HG02610 (cell line): Measurements from ENCODE around the gene CPAMD8.
"Not testable (repeated sequence)": the region's sequence is repeated elsewhere in the genome, so short reads cannot be mapped to it uniquely, and the experiment has no call there.

Experiments used
- ATAC-seq: cut with Tn5 transposase; IDR thresholded peaks from one replicate; pipeline ENCODE4 v1.9.1; 2021; ENCODE audit warnings: mild to moderate bottlenecking, moderate library complexity; ENCODE audit not compliant: unreplicated experiment

The CPAMD8 gene

GRCh38 chr19:17004386-17004785 lies 22.2 kb downstream of the CPAMD8 start:
- no peak for ATAC-seq

DNA sequence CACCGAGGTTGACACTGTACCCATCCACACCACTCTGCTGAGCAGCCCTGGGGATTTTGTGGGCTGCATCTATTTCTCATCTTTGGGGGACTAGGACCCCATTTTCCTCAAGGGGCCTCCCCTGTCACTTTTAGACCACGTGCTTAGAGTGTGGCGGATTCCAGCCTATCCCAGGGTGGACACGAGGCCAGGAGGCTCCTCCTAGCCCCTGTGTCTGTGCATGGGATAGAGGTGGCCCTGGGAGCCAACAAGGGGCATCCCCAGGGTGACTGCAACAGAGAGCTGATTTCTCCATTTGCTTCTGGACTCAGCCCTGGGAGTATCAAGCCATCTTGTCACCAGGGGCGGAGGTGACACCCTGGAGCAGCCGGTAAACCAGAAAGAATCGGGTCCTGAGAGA lies 24.2 kb downstream of the CPAMD8 start:
- no peak for ATAC-seq

- ATAC-seq = no peak
Observed at GRCh38 chr19:17001603-17002183, 24.9 kb downstream of the CPAMD8 start.

DNA sequence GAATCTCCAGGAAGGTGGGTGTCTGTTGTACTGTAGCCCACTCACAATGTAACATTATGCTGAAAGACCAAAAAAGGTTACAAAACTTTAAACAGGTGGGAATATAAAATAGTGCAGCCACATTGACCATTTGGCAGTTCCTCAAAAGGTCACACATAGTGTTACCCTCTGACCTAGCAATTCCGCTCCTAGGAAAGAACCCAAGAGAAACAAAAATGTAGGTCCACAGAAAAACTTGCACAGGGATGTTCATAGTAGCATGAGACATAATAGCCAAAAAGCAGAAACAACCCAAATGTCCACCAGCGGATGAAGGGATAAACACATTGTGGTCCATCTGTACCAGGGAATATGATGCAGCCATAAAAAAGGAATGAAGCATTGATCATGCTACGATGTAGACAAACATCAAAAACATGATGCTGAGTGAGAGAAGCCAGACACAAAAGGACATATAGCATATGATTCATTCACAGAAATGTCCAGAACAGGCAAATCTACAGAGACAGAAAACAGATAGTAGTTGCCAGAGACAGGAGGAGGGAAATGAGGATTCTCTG lies 27.9 kb downstream of the CPAMD8 start:
- no peak for ATAC-seq

- ATAC-seq = not testable (repeated sequence)
Observed at GRCh38 chr19:16996838-16997490, 29.6 kb downstream of the CPAMD8 start.

DNA sequence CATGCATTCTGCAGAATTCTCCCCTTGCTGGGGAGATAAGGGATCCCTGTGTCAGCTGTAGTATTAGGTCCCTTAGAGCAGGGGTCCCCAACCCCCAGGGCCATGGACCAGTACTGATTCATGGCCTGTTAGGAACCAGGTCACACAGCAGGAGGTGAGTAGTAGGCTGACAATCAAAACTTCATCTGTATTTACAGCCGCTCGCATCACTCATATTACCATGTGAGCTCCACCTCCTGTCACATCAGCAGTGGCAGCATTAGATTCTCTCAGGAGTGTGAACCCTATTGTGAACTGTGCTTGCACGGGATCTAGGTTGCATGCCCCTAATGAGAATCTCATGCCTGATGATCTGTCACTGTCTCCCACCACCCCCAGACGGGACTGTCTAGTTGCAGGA lies 37.9 kb downstream of the CPAMD8 start:
- no peak for ATAC-seq

GRCh38 chr19:16985403-16985802 lies 41.2 kb downstream of the CPAMD8 start:
- ATAC-seq = no peak

- ATAC-seq = not testable (repeated sequence)
Observed at GRCh38 chr19:16982586-16982985, 44.0 kb downstream of the CPAMD8 start.

- ATAC-seq = no peak
Observed at GRCh38 chr19:16978839-16979802, 47.5 kb downstream of the CPAMD8 start.

- ATAC-seq = no peak
Observed at GRCh38 chr19:16978156-16978555, 48.5 kb downstream of the CPAMD8 start.

GRCh38 chr19:16977306-16977705 lies 49.3 kb downstream of the CPAMD8 start:
- no peak for ATAC-seq

- no peak for ATAC-seq
Observed at GRCh38 chr19:16976446-16976845, 50.2 kb downstream of the CPAMD8 start.

DNA sequence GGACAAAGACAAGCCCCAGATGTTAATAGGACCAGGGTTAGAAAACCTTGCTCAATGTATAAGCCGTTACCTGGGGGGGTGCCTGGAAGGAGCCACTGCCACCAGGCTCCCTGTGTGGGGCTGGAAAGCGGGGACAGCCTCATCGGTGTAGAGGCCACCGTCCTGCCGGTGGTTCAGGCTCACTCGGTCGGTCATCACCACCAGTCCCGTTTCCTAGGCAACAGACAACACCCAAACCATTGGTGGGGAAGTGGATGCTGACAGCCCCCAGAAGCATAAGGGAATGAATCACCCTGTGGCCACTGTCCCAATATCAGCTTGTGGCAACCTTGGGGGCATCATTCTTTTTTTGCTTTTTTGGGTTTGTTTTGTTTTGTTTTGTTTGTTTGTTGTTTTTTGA lies 55.8 kb downstream of the CPAMD8 start:
- no peak for ATAC-seq

GRCh38 chr19:16969135-16969534 lies 57.5 kb downstream of the CPAMD8 start:
- no peak for ATAC-seq

- not testable (repeated sequence) for ATAC-seq
Observed at GRCh38 chr19:16960996-16961822, 65.4 kb downstream of the CPAMD8 start.

DNA sequence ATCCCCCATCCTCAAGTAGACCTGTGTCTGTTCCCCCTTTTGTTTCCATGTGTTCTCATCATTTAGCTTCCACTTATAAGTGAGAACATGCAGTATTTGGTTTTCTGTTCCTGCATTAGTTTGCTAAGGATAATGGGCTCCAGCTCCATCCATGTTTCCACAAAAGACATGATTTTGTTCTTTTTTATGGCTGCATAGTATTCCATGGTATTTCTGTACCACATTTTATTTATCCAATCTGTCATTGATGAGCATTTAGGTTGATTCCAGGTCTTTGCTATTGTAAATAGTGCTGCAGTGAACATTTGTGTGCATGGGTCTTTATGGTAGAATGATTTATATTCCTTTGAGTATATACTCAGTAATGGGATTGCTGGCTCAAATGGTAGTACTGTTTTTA lies 68.3 kb downstream of the CPAMD8 start:
- ATAC-seq = not testable (repeated sequence)

- ATAC-seq = no peak
Observed at GRCh38 chr19:16957855-16958254, 68.8 kb downstream of the CPAMD8 start.

DNA sequence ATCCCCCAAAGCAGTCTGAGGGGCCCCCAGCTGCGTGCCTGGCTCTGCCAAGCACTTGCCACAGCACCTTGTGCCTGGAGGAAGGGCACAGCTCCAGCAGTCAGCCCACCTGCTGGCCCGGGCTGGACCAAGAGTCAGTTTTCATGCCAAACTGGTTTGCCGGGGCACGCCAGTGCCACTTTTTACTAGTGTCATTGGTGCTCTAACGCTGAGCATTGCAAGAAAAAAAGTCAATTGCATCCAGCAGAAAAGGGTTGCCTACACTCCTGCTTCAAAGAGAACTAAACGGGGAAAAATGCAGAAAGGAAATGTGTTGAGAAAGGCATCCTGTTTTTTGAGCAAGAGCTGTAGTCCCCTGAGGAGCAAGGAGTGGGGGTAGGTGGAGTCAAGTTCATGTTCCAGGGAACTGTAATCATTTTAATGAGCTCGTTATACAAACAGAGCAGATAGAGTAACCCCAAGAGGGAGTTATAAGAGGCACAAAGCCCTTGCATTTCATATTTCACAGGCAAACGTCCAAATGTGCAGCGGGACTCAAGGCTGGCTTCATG lies 69.4 kb downstream of the CPAMD8 start:
- ATAC-seq = no peak

- no peak for ATAC-seq
Observed at GRCh38 chr19:16955161-16955560, 71.4 kb downstream of the CPAMD8 start.

GRCh38 chr19:16952046-16952445 lies 74.6 kb downstream of the CPAMD8 start:
- ATAC-seq = no peak
